ENCODE data around the gene GNGT2. TPM values are rescaled to one million over a fixed set of nuclear protein-coding genes. Genes with fewer than 3 reads are reported as not detected.

The GNGT2 gene
- total RNA-seq, 2 experiments from 2014 or later: 40.0 to 45.4 TPM

GRCh38 chr17:49241692-49242397 lies 31.5 kb upstream of the GNGT2 start:
- ChIA-PET CTCF (interaction anchor here (2.3 kb wide), 1 partner anchor 14 kb away, joined by 10 read pairs; no protein-coding TSS in a partner anchor), POLR2A (interaction anchor here (0.8 kb wide), 1 partner anchor 10 kb away, joined by 3 read pairs; no protein-coding TSS in a partner anchor)
- Mint-ChIP-seq H3K36me3 (ENCODE audit: low read depth) (no peaks in the 10 kb centered on the region), H3K27ac (no peak overlapping the region), H3K4me3 (no peak overlapping the region), H3K4me1 (ENCODE audit: low read depth) (no peaks in the 10 kb centered on the region), H3K9me3 (ENCODE audit: insufficient read depth) (no peaks in the 10 kb centered on the region), H3K27me3 (ENCODE audit: low read depth) (peaks cover under 1% of the 10 kb centered on the region)
- DNase-seq: no peak
- ATAC-seq: no peak

GRCh38 chr17:49241040-49241439 lies 30.7 kb upstream of the GNGT2 start:
- H3K9me3 Mint-ChIP-seq (ENCODE audit: insufficient read depth): no peaks in the 10 kb centered on the region
- no peak overlapping the region for H3K4me3 Mint-ChIP-seq
- no peaks in the 10 kb centered on the region for H3K4me1 Mint-ChIP-seq (ENCODE audit: low read depth)
- H3K27me3 Mint-ChIP-seq (ENCODE audit: low read depth): peaks cover 2% of the 10 kb centered on the region
- H3K27ac Mint-ChIP-seq: no peak overlapping the region
- CTCF ChIA-PET: interaction anchor here (2.3 kb wide), 1 partner anchor 14 kb away, joined by 10 read pairs; no protein-coding TSS in a partner anchor
- ATAC-seq (no peak), DNase-seq (no peak)
- no peaks in the 10 kb centered on the region for H3K36me3 Mint-ChIP-seq (ENCODE audit: low read depth)
- POLR2A ChIA-PET: no interaction called here

- DNase-seq (no peak), ATAC-seq (no peak)
- ChIA-PET CTCF (interaction anchor here (1.0 to 2.3 kb wide), 3 partner anchors 13 to 51 kb away, joined by 3 to 10 read pairs (median 3); no protein-coding TSS in a partner anchor), POLR2A (no interaction called here)
- peaks cover 5% of the 10 kb centered on the region for H3K27me3 Mint-ChIP-seq (ENCODE audit: low read depth)
- no peak overlapping the region for H3K27ac Mint-ChIP-seq
- no peaks in the 10 kb centered on the region for H3K4me1 Mint-ChIP-seq (ENCODE audit: low read depth)
- H3K9me3 Mint-ChIP-seq (ENCODE audit: insufficient read depth): no peaks in the 10 kb centered on the region
- H3K4me3 Mint-ChIP-seq: no peak overlapping the region
- H3K36me3 Mint-ChIP-seq (ENCODE audit: low read depth): no peaks in the 10 kb centered on the region
Observed at GRCh38 chr17:49240619-49241018, 30.2 kb upstream of the GNGT2 start.

GRCh38 chr17:49239963-49240362 lies 29.6 kb upstream of the GNGT2 start:
- ChIA-PET CTCF (interaction anchor here (1.0 to 2.3 kb wide), 3 partner anchors 13 to 52 kb away, joined by 3 to 10 read pairs (median 3); no protein-coding TSS in a partner anchor), POLR2A (no interaction called here)
- H3K27me3 Mint-ChIP-seq (ENCODE audit: low read depth): peaks cover 7% of the 10 kb centered on the region
- no peaks in the 10 kb centered on the region for H3K36me3 Mint-ChIP-seq (ENCODE audit: low read depth)
- ATAC-seq: no peak
- H3K27ac Mint-ChIP-seq: no peak overlapping the region
- H3K4me1 Mint-ChIP-seq (ENCODE audit: low read depth): no peaks in the 10 kb centered on the region
- no peaks in the 10 kb centered on the region for H3K9me3 Mint-ChIP-seq (ENCODE audit: insufficient read depth)
- no peak overlapping the region for H3K4me3 Mint-ChIP-seq
- DNase-seq: no peak

- Mint-ChIP-seq H3K27me3 (ENCODE audit: low read depth) (peaks cover 18% of the 10 kb centered on the region), H3K4me1 (ENCODE audit: low read depth) (peaks cover 11% of the 10 kb centered on the region), H3K4me3 (no peak overlapping the region), H3K9me3 (ENCODE audit: insufficient read depth) (no peaks in the 10 kb centered on the region), H3K27ac (no peak overlapping the region), H3K36me3 (ENCODE audit: low read depth) (no peaks in the 10 kb centered on the region)
- DNase-seq (no peak), ATAC-seq (no peak)
- ChIA-PET POLR2A (no interaction called here), CTCF (interaction anchor here (1.1 to 1.3 kb wide), 2 partner anchors 9 to 55 kb away, joined by 3 to 6 read pairs; no protein-coding TSS in a partner anchor)
Observed at GRCh38 chr17:49235896-49236295, 25.5 kb upstream of the GNGT2 start.

GRCh38 chr17:49234509-49235080 lies 24.2 kb upstream of the GNGT2 start:
- Mint-ChIP-seq H3K9me3 (ENCODE audit: insufficient read depth) (no peaks in the 10 kb centered on the region), H3K27me3 (ENCODE audit: low read depth) (peaks cover 20% of the 10 kb centered on the region), H3K27ac (no peak overlapping the region), H3K4me1 (ENCODE audit: low read depth) (peaks cover 19% of the 10 kb centered on the region), H3K36me3 (ENCODE audit: low read depth) (no peaks in the 10 kb centered on the region), H3K4me3 (no peak overlapping the region)
- ATAC-seq (no peak), DNase-seq (no peak)
- CTCF ChIA-PET: interaction anchor here (0.8 to 1.7 kb wide), 4 partner anchors 12 to 57 kb away, joined by 3 to 6 read pairs (median 4); no protein-coding TSS in a partner anchor
- POLR2A ChIA-PET: interaction anchor here (0.6 kb wide), 1 partner anchor 72 kb away, joined by 3 read pairs; no protein-coding TSS in a partner anchor

- Mint-ChIP-seq H3K27ac (peak overlapping the region; percentile 75), H3K4me1 (ENCODE audit: low read depth) (peaks cover 38% of the 10 kb centered on the region), H3K9me3 (ENCODE audit: insufficient read depth) (no peaks in the 10 kb centered on the region), H3K36me3 (ENCODE audit: low read depth) (peaks cover 10% of the 10 kb centered on the region), H3K27me3 (ENCODE audit: low read depth) (peaks cover 23% of the 10 kb centered on the region), H3K4me3 (peak overlapping the region; percentile 79)
- DNase-seq (no peak), ATAC-seq (no peak)
- CTCF ChIA-PET: interaction anchor here (1.0 to 1.5 kb wide), 6 partner anchors 27 to 199 kb away, joined by 3 to 10 read pairs (median 3); no protein-coding TSS in a partner anchor
- POLR2A ChIA-PET: interaction anchor here (0.6 to 1.2 kb wide), 3 partner anchors 11 to 51 kb away, joined by 3 to 4 read pairs (median 3); no protein-coding TSS in a partner anchor
Observed at GRCh38 chr17:49231563-49231894, 21.2 kb upstream of the GNGT2 start.

GRCh38 chr17:49230636-49231562 lies 20.5 kb upstream of the GNGT2 start, which contains the start of gene PHOSPHO1:
Gene PHOSPHO1, minus strand, starts transcription at chr17:49230787. Its CDS starts 4,096 bp downstream, at chr17:49226691.
- ChIA-PET CTCF (interaction anchor here (1.0 to 7.2 kb wide), 6 partner anchors 26 to 198 kb away, joined by 3 to 92 read pairs (median 4); no protein-coding TSS in a partner anchor), POLR2A (interaction anchor here (1.0 to 1.2 kb wide), 2 partner anchors 12 to 50 kb away, joined by 3 to 4 read pairs; no protein-coding TSS in a partner anchor)
- Mint-ChIP-seq H3K4me1 (ENCODE audit: low read depth) (peaks cover 40% of the 10 kb centered on the region), H3K27me3 (ENCODE audit: low read depth) (peaks cover 19% of the 10 kb centered on the region), H3K4me3 (peak within 1 kb of the TSS; percentile 79), H3K27ac (peak within 1 kb of the TSS; percentile 75), H3K9me3 (ENCODE audit: insufficient read depth) (no peaks in the 10 kb centered on the region), H3K36me3 (ENCODE audit: low read depth) (peaks cover 14% of the 10 kb centered on the region)
- ATAC-seq (peak; percentile 88), DNase-seq (peak; percentile 91)

- ATAC-seq (peak; percentile 3), DNase-seq (no peak)
- ChIA-PET CTCF (interaction anchor here (1.0 to 7.2 kb wide), 5 partner anchors 21 to 198 kb away, joined by 3 to 92 read pairs (median 4); no protein-coding TSS in a partner anchor), POLR2A (interaction anchor here (0.5 to 1.2 kb wide), 7 partner anchors 12 to 322 kb away, joined by 3 to 5 read pairs (median 3); partner anchors contain the start of genes ABI3 and GNGT2)
- H3K4me3 Mint-ChIP-seq: peak overlapping the region; percentile 79
- H3K9me3 Mint-ChIP-seq (ENCODE audit: insufficient read depth): no peaks in the 10 kb centered on the region
- H3K27ac Mint-ChIP-seq: no peak overlapping the region
- peaks cover 46% of the 10 kb centered on the region for H3K4me1 Mint-ChIP-seq (ENCODE audit: low read depth)
- peaks cover 15% of the 10 kb centered on the region for H3K27me3 Mint-ChIP-seq (ENCODE audit: low read depth)
- peaks cover 20% of the 10 kb centered on the region for H3K36me3 Mint-ChIP-seq (ENCODE audit: low read depth)
Observed at GRCh38 chr17:49229805-49230600, 19.6 kb upstream of the GNGT2 start.

- Mint-ChIP-seq H3K36me3 (ENCODE audit: low read depth) (peaks cover 24% of the 10 kb centered on the region), H3K27ac (no peak overlapping the region), H3K9me3 (ENCODE audit: insufficient read depth) (no peaks in the 10 kb centered on the region), H3K27me3 (ENCODE audit: low read depth) (peaks cover 15% of the 10 kb centered on the region), H3K4me1 (ENCODE audit: low read depth) (peaks cover 53% of the 10 kb centered on the region), H3K4me3 (no peak overlapping the region)
- no peak for DNase-seq
- ChIA-PET CTCF (interaction anchor here (1.0 to 7.2 kb wide), 6 partner anchors 20 to 197 kb away, joined by 3 to 92 read pairs (median 4); no protein-coding TSS in a partner anchor), POLR2A (interaction anchor here (0.5 to 1.2 kb wide), 7 partner anchors 11 to 322 kb away, joined by 3 to 5 read pairs (median 3); partner anchors contain the start of genes ABI3 and GNGT2)
- no peak for ATAC-seq
Observed at GRCh38 chr17:49229076-49229804, 18.9 kb upstream of the GNGT2 start.
